Caco-2 (cell line): ENCODE measurements around the gene ITIH3. TPM values are rescaled to one million over a fixed set of nuclear protein-coding genes. Genes with fewer than 3 reads are reported as not detected.

Experiments
- BruUV-seq: library from RNA; stranded (reverse); fragments of 400-500 nt; replicated peaks from 2 replicates; lab custom pipeline; 2021; lab: Mats Ljungman, UMichigan
- CTCF ChIA-PET: fragments of 300-600 bp; sonication (Branson Sonifier 250); formaldehyde crosslinking; loops from one replicate; lab custom pipeline; 2022; ENCODE audit warnings: antibody characterized with exemption; lab: Charles Lee
- POLR2A ChIA-PET: fragments of 300-600 bp; sonication (Branson Sonifier 250); formaldehyde crosslinking; loops from one replicate; lab custom pipeline; 2022; ENCODE audit warnings: antibody characterized with exemption; lab: Charles Lee
- DNase-seq, 2 experiments: peaks; one replicate each; pipeline versions ENCODE4 v3.0.0 to v3.0.0-alpha.2; 2020 to 2022
- H3K27me3 ChIP-seq: replicated peaks from 2 replicates; pipeline ENCODE4 v1.6.0; 2011; ENCODE audit warnings: low read length; ENCODE audit not compliant: control insufficient read depth, insufficient read depth
- H3K36me3 ChIP-seq: 2 replicates; pipeline ENCODE4 v1.5.1; 2011; ENCODE audit warnings: low read length; ENCODE audit not compliant: control insufficient read depth, insufficient read depth
- H3K4me1 ChIP-seq: fragments of 250-450 bp; sonication (Bioruptor Pico); 2 replicates; pipeline ENCODE4 v1.5.1; 2020; ENCODE audit warnings: mild to moderate bottlenecking
- H3K4me3 ChIP-seq: 2 replicates; pipeline ENCODE4 v1.5.1; 2011; ENCODE audit warnings: low read depth, mild to moderate bottlenecking, control low read depth, low read length
- H3K9me3 ChIP-seq: fragments of 250-450 bp; sonication (Bioruptor Pico); 2 replicates; pipeline ENCODE4 v1.5.1; 2020; ENCODE audit warnings: mild to moderate bottlenecking, moderate library complexity
- H3K27ac Mint-ChIP-seq: one replicate; pipeline ENCODE4 v1.8.0; 2022; ENCODE audit warnings: mixed read lengths; ENCODE audit not compliant: unreplicated experiment
- H3K27me3 Mint-ChIP-seq: one replicate; pipeline ENCODE4 v1.8.0; 2022; ENCODE audit warnings: mixed read lengths; ENCODE audit not compliant: insufficient read depth, unreplicated experiment
- H3K36me3 Mint-ChIP-seq: one replicate; pipeline ENCODE4 v1.8.0; 2022; ENCODE audit warnings: mild to moderate bottlenecking, mixed read lengths; ENCODE audit not compliant: insufficient read depth, unreplicated experiment
- H3K4me1 Mint-ChIP-seq: one replicate; pipeline ENCODE4 v1.8.0; 2022; ENCODE audit warnings: low read depth, mixed read lengths; ENCODE audit not compliant: unreplicated experiment
- H3K4me3 Mint-ChIP-seq: one replicate; pipeline ENCODE4 v1.8.0; 2022; ENCODE audit warnings: mild to moderate bottlenecking, moderate library complexity, mixed read lengths; ENCODE audit not compliant: unreplicated experiment
- H3K9me3 Mint-ChIP-seq: one replicate; pipeline ENCODE4 v1.8.0; 2022; ENCODE audit warnings: mixed read lengths; ENCODE audit not compliant: unreplicated experiment
- intact Hi-C: fragments of 100-400 bp; cut with micrococcal nuclease; formaldehyde crosslinking; loops from one replicate; pipeline ENCODE4 v1.10.0; 2022; ENCODE audit not compliant: unreplicated experiment
- total RNA-seq: library from RNA; stranded (reverse); gene quantifications from 2 replicates; pipeline ENCODE4 v1.2.3, GENCODE V29; 2022
- TF ChIP-seq, protein P1 (sequence below), 2 experiments: fragments of 200-600 bp in 1 of 2; IDR thresholded peaks; 1 replicate in 1 of 2; 2 replicates in 1 of 2; pipeline versions ENCODE4 v1.5.1 to v1.8.0; 2011 to 2022; ENCODE audit warnings: antibody characterized with exemption in 1 of 2, control low read depth in 1 of 2, inconsistent platforms in 1 of 2, low read depth in 1 of 2, low read length in 1 of 2, mild to moderate bottlenecking in 1 of 2, moderate library complexity in 1 of 2; ENCODE audit not compliant: insufficient read depth in 1 of 2, severe bottlenecking in 1 of 2, unreplicated experiment in 1 of 2

ITIH3 gene
- total RNA-seq, 1 experiment from 2014 or later: 0.27 TPM

DNA sequence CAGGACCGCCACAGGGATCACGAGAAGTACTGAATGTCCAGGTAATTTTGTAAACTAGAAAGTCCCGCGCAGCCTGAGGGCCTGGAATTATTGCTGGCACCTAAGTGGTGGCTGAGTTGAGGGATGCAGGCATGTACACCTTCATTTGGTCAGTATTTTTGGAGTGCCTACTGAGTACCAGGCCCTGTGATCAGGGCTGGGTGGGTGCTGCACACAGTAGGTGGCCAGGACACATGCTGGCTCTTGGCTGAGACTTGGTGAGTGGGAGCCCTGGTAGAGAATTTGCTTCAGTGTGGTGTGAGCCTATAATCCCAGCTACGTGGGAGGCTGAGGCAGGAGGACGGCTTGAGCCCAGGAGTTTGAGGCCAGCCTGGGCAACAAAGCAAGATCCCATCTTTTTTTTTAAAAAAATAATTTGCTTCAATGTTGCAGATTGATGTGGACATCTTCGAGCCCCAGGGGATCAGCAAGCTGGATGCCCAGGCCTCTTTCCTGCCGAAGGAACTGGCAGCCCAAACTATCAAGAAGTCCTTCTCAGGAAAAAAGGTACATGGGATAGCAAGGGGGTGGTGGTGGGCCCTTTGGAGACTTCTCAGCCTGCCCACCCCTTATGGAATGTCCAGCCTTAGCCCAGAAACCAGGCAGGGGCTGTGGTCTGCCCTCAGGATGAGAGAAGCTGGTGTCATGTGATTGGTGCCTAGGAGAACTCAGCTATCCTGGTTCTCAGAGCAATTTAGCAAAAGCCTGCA, 14.6 kb upstream of the ITIH3 start:
- no peak for DNase-seq
- Histone ChIP-seq H3K36me3 (no peaks in the 10 kb centered on the region), H3K4me3 (no peak overlapping the region), H3K4me1 (peaks cover 22% of the 10 kb centered on the region), H3K27me3 (no peaks in the 10 kb centered on the region), H3K9me3 (no peaks in the 10 kb centered on the region)
- Mint-ChIP-seq H3K36me3 (no peaks in the 10 kb centered on the region), H3K27ac (no peak overlapping the region), H3K27me3 (no peaks in the 10 kb centered on the region), H3K4me3 (no peak overlapping the region), H3K9me3 (no peaks in the 10 kb centered on the region), H3K4me1 (peaks cover 16% of the 10 kb centered on the region)
- POLR2A ChIA-PET: no interaction called here
- TF ChIP-seq, protein P1, sequence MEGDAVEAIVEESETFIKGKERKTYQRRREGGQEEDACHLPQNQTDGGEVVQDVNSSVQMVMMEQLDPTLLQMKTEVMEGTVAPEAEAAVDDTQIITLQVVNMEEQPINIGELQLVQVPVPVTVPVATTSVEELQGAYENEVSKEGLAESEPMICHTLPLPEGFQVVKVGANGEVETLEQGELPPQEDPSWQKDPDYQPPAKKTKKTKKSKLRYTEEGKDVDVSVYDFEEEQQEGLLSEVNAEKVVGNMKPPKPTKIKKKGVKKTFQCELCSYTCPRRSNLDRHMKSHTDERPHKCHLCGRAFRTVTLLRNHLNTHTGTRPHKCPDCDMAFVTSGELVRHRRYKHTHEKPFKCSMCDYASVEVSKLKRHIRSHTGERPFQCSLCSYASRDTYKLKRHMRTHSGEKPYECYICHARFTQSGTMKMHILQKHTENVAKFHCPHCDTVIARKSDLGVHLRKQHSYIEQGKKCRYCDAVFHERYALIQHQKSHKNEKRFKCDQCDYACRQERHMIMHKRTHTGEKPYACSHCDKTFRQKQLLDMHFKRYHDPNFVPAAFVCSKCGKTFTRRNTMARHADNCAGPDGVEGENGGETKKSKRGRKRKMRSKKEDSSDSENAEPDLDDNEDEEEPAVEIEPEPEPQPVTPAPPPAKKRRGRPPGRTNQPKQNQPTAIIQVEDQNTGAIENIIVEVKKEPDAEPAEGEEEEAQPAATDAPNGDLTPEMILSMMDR (IDR thresholded peaks at IDR 0.05; ENCODE audit: insufficient read depth in 1 of 2, low read depth in 1 of 2, low read length in 1 of 2, severe bottlenecking in 1 of 2, unreplicated experiment in 1 of 2): no peak
- intact Hi-C loops: no loop called here
- CTCF ChIA-PET: no interaction called here
- BruUV-seq: no TSS peak

DNA sequence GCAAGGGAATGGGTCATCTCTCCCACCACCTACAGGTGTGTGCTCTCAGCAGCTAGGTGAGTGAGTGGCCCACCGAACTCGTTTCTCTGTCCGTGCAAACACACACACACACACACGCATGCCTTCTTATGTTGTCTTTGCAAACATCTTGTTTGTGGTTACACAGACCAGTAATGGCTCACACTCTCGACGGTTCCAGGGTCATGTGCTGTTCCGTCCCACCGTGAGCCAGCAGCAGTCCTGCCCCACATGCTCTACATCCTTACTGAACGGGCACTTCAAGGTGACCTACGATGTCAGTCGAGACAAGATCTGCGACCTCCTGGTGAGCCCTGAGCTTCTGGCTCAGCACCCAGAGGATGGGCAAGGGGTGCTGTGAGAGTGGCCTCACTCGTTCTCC, 12.9 kb upstream of the ITIH3 start:
- Histone ChIP-seq H3K36me3 (no peaks in the 10 kb centered on the region), H3K4me3 (no peak overlapping the region), H3K4me1 (peaks cover 6% of the 10 kb centered on the region; the same call in 1 of the 2 replicates), H3K9me3 (no peaks in the 10 kb centered on the region), H3K27me3 (no peaks in the 10 kb centered on the region)
- H3K9me3 Mint-ChIP-seq: no peaks in the 10 kb centered on the region
- CTCF ChIA-PET: no interaction called here
- no peaks in the 10 kb centered on the region for H3K36me3 Mint-ChIP-seq
- intact Hi-C loops: no loop called here
- no TSS peak for BruUV-seq
- no peaks in the 10 kb centered on the region for H3K27me3 Mint-ChIP-seq
- TF ChIP-seq, protein P1 (IDR thresholded peaks at IDR 0.05; ENCODE audit: insufficient read depth in 1 of 2, low read depth in 1 of 2, low read length in 1 of 2, severe bottlenecking in 1 of 2, unreplicated experiment in 1 of 2): no peak
- no peak for DNase-seq
- H3K4me3 Mint-ChIP-seq: no peak overlapping the region
- POLR2A ChIA-PET: no interaction called here
- no peak overlapping the region for H3K27ac Mint-ChIP-seq
- H3K4me1 Mint-ChIP-seq: no peaks in the 10 kb centered on the region

DNA sequence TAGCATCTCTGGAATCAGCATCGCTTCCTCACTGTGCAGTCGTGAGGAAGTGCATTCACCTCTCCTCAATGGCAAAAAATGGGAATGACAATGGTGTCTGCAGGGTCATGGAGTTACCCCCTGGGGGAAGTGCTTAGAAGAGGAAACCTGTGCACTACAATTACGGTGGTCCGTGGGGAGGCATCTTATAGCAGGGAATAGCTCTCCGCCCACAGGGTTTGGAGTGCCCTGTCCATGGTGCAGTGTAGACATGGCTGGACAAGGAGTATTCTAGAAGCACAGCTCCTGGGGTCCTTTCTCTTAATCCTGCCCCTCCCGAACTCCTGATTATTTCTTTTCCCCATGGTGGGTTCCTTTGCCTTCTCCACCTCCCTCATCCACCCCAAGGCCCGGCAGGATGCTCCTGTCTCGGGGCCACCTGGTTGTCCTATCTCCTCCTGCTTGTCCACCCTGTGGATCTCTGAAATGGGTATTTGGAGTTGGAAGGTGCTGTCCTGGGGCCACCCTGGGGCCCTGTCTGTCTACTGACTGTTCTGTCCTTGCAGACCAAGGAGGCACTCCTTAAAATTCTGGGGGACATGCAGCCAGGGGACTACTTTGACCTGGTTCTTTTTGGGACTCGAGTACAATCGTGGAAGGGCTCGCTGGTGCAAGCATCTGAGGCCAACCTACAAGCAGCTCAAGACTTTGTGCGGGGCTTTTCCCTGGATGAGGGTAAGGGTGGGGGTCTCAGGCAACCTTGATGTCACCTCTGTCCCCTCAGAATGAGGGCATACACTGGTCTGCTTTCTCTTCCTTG, 12.0 kb upstream of the ITIH3 start:
- intact Hi-C loops: no loop called here
- Mint-ChIP-seq H3K27me3 (no peaks in the 10 kb centered on the region), H3K4me1 (no peaks in the 10 kb centered on the region), H3K4me3 (no peak overlapping the region), H3K27ac (no peak overlapping the region), H3K9me3 (no peaks in the 10 kb centered on the region), H3K36me3 (no peaks in the 10 kb centered on the region)
- CTCF ChIA-PET: no interaction called here
- POLR2A ChIA-PET: no interaction called here
- BruUV-seq: no TSS peak
- Histone ChIP-seq H3K9me3 (no peaks in the 10 kb centered on the region), H3K4me1 (peaks cover under 1% of the 10 kb centered on the region; the same call in 1 of the 2 replicates), H3K4me3 (no peak overlapping the region), H3K36me3 (no peaks in the 10 kb centered on the region), H3K27me3 (no peaks in the 10 kb centered on the region)
- TF ChIP-seq, protein P1 (IDR thresholded peaks at IDR 0.05; ENCODE audit: insufficient read depth in 1 of 2, low read depth in 1 of 2, low read length in 1 of 2, severe bottlenecking in 1 of 2, unreplicated experiment in 1 of 2): no peak
- DNase-seq: no peak
